HG02884 (cell line): ENCODE results near the gene IL20RA.

Experiments
- ATAC-seq: cut with Tn5 transposase; IDR thresholded peaks from one replicate; pipeline ENCODE4 v1.9.1; 2021; ENCODE audit warnings: mild to moderate bottlenecking, moderate library complexity; ENCODE audit not compliant: unreplicated experiment

The IL20RA gene

GRCh38 chr6:137011406-137011805, 33.4 kb downstream of the IL20RA start:
- ATAC-seq: no peak

DNA sequence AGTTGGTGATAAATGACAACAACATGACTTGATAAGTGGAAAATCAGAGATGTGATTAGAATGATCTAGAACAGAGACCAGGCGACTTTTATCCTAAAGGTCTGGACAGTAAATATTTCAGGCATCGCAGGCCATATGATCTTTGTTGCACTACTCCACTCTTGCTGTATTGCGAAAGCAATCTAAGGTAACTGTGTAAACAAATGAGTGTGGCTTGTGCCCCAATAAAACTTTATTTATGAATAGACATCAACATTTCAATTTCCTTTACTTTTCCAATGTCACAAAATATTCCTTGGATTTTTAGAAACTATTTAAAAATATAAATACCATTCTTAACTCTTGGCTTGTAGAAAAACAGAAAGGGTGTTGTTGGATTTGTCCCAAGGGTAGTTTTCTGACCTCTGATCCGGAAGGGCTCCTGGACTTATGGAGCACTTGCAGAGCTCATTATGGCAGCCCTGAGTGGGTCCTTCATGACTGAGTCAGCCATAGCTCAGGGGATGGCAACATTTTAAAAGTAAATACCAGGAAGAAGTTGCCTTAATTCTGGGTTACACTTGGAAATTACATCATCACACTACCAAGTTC, 34.5 kb downstream of the IL20RA start:
- ATAC-seq: no peak

DNA sequence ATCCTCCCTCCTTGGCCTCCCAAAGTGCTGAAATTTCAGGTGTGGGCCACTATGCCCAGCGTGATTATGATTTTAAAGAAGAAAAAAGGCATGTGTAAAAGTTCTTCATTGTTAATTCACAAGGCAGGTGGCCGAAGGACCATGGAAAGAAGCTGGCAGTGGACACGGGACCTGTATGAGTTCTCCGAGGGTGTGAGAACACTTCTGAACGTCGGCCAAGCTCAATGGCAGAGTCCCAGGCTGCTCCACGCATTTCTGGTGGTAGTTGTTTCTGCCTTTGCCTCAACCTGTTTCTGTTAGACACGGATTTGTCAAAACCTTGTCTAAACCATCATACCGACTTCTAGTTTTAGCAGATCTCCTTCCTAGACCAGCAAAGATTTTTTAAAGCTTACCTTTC, 36.6 kb downstream of the IL20RA start:
- ATAC-seq: no peak

DNA sequence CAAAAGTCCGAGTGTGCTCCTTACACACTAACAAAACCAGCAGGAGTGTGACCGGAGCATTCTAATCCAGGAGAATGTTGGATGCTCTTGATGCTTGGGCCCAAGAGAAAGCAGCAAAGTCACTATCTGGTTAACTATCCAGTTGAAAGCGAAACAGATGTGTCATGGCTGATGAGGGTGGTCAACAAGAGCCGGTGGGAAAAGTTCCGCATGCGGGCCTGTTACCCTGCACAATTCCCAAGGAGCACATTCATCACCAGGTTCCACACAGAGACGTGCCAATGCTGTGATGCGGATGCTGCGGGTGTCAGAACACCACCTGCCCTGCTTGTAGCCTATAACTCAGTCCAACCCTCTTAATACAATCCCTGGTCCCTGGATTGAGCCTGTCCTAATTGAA, 38.7 kb downstream of the IL20RA start:
- ATAC-seq: no peak

GRCh38 chr6:137005073-137005472, 39.7 kb downstream of the IL20RA start:
- ATAC-seq: no peak

GRCh38 chr6:137002505-137002904, 42.3 kb downstream of the IL20RA start:
- ATAC-seq: no peak

DNA sequence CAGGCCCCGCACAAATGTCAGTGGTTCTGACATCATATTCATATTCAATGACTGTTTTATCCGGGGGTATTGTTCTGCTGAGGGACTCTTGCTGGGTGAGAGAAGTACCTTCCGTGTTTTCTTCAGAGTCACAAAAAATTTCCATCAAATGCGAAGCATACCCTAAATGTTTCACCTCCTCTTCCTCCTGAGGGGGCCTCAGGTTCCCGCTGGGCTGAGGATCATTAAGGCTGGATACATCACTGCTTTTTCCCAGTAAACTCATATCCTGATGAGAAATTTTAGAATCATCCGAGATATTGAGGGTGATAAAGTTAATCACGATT, 42.8 kb downstream of the IL20RA start:
- no peak for ATAC-seq

DNA sequence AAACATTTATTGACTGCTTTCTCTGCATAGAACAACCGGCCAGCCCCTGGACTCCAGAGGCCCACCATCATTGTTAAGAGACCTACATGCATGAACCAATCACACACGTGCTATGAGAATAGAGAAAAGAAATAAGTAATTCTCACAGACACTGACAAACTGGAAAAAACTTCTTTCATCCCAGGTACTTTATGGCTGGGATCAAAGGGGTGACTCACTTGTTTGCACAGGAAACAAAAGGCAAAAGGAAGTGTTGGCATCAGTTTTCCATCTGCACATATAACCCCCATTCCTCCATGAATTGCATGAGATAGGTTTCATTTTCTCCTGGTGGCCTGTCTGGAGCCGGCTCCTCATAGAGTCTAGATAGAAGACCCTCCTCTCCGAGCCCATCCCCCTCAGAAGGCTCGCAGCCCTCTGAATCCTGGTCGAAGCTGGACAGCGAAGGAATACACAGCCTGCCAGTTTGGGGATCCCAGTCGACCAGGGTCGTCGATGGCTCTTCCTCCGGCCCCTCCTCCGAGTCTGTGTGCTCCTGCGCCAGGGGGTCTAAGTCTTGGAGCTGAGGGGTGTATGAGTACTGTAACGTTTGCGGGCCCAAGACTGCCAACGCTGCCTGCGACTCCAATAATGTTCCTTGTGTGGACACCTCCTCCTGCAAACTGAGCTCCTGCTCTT, 43.3 kb downstream of the IL20RA start:
- no peak for ATAC-seq

GRCh38 chr6:137000825-137001224, 43.9 kb downstream of the IL20RA start:
- ATAC-seq: no peak

DNA sequence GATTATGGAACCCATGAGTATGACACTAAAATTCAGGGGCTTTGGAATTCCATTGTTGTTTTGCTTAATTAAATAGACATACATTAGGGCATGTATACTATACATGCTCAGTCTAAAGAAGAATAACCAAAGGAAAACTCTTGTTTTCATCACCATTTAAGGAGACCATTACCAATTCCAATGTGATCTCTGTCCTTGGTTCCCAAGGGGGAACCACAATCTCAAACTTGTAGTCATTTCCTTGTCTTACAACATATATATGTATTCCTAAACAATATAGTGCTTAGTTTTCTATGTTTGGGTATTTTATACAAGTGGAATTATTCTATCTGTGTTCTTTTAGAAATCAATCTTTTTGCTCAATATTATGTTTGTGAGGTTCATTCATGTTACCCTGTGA, 49.2 kb downstream of the IL20RA start:
- ATAC-seq: no peak

DNA sequence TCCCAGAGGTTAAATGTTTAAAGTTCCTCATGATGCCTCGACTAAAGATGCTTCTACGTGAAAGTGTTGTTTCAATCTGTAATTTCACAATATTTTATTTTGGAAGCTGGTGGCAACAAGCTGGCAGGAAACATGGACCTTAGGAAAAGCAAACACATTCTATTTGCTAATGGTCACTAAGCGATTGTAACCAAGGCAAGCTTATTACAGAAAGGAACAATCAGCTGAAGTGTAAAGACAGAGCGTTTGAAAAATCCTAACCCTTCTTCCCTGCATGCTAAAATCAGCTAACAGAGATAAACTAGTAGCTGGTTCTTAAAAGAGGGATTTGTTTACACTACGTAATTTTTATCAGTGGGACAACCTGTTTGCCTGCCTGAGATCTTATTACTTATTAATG, 50.0 kb downstream of the IL20RA start:
- ATAC-seq: no peak

DNA sequence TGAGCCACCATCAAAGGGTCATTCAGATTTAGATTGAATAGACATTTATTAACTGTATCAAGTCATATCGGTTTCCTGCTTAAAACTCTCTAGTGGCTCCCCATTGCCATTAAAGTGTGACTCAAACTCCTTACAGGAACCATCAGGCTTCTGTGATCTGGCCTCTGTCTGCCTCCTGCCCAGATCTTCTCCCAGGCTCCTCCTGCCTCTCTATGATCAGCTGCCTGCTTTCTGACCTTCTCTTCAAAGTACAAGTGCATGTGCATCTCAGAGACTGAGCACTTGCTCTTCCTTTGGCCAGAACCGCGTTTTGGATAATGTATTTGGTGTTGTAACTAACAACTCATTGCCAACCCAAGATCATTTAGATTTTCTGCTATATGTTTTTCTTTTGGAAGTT, 52.7 kb downstream of the IL20RA start:
- ATAC-seq: no peak

DNA sequence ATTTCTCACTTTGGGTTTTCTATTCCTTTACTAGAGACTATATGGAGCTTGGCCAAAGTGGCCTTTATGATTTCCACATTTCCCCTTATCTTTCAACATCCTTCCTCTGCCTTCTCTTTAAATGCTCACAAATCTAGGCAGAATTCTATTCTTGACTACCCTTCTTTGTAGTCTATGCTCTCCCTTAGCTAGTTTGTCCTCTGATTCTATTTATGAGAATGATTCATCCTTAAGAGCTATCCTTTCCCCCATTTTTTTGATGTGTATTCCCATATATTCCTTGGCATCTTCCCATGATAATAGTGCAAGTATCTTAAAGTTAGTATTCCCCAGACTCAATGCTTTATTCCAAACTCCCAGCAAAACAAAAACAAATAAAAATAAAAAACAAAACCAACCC, 53.1 kb downstream of the IL20RA start:
- no peak for ATAC-seq

- ATAC-seq: no peak
These were observed 54.0 kb downstream of the IL20RA start for GRCh38 chr6:136990754-136991153.

GRCh38 chr6:136990242-136990578, 54.6 kb downstream of the IL20RA start:
- no peak for ATAC-seq

GRCh38 chr6:136989571-136990241, 55.1 kb downstream of the IL20RA start:
- no peak for ATAC-seq

DNA sequence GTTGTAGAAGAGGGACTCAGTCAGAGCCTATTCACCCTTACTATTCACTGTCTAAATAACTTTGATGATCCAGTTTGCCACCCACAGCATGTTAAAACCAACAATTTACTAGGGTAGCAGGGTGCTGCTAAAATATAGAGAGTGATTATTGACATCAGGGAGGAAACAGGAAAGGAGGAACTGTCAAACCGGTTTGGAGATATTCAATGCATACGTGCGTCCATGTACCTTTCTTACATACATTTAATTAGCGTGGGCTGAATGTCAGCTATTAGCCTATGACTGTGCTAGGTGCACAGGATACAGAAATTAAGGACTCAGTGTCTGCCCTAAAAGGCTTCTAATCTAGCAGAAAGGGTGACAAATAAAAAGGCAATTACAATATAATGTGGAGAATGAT, 57.2 kb downstream of the IL20RA start:
- ATAC-seq: no peak

GRCh38 chr6:136985502-136985901, 59.3 kb downstream of the IL20RA start:
- ATAC-seq: no peak

DNA sequence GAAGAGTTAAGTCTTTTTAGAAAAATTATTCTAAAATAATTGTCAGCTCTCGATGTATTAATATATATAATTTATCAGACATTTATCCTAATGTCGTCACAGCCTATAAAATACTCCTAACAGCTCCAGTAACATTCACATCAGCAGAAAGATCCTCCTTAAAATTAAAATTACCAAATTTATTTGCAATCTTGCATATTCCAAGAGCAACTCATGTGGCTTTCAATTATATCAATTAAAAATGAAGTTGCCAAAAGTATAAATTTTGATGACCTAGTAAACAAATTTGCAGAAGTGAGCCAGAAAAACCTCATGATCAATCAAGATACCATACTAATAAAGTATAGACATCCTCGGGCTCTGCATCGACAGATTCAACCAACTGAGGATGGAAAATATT, 60.2 kb downstream of the IL20RA start:
- no peak for ATAC-seq

DNA sequence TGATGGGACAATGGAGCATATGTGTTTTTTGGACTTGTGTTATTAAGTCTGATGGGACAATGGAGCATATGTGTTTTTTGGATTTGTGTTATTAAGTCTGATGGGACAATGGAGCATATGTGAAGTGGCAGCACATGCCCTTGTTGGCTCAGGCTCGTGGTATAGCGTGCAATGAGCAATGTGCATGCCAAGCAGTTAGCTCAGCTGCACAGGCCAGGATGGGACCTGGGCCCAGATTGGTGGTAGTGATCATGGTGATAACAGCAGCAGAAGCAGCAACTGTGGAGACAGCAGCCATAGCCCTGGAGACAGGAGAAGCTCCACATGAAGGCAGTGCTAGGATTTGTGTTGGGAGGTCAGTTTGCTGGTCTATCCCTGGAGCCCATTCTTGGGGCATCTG, 61.1 kb downstream of the IL20RA start:
- no peak for ATAC-seq

DNA sequence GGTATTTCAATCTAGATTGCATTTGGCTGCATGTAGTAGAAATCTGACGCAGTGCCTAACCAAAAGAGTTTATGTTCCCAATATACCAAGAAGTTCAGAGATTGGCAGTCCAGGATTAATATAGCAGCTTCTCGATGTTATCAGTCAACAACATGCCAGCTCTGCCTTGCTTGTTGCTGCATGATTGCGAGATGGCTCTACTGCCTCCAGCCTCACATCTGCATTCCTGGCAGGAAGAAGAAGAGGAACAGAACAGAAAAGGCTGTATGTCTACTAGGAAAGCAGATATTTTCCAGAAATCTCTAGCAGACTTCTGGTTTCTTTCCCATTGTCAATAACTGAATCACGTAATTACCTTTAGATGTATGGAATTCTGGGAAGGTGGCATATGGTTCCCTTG, 61.8 kb downstream of the IL20RA start:
- no peak for ATAC-seq

GRCh38 chr6:136980070-136980469, 64.7 kb downstream of the IL20RA start:
- no peak for ATAC-seq

DNA sequence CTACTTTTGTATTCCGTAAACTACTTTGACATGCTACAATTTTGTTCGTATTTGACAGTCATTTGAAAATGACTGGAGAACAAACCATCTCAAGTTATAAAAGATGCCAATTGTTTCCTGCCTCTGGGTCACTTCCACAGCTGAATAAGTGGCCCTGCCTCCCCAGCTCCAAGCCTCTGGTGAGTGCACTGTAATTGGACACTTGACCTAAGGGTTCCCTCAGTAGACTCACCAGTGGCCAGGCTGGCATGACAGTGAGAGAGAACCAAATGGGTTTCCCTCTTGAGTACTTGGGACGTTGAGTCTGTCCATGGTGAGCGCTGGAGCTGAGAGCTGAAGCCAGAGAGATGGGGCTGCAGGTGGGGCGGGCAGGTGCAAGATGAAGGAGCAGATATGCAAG, 65.6 kb downstream of the IL20RA start:
- no peak for ATAC-seq
